ENCODE results near the gene ATF7IP.

DNA sequence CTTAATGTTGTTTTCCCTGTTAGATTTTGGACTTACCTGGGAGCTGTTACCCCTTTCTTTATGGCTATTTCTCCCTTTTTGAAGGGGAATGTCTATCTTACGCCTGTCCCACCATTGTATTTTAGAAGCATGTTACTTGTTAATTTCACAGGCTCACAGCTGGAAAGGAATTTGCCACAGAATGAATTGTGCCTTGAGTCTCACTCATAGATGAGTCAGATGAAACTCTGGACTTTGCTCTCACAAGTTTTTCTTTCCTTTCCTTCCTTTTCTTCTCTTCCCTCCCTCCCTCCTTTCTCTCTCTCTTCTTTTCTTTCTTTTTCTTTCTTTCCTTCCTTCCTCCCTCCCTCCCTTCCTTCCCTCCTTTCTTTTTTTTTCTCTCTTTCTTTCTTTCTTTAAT lies 9.3 kb upstream of the ATF7IP start:
- TF ChIP-seq, protein P1, sequence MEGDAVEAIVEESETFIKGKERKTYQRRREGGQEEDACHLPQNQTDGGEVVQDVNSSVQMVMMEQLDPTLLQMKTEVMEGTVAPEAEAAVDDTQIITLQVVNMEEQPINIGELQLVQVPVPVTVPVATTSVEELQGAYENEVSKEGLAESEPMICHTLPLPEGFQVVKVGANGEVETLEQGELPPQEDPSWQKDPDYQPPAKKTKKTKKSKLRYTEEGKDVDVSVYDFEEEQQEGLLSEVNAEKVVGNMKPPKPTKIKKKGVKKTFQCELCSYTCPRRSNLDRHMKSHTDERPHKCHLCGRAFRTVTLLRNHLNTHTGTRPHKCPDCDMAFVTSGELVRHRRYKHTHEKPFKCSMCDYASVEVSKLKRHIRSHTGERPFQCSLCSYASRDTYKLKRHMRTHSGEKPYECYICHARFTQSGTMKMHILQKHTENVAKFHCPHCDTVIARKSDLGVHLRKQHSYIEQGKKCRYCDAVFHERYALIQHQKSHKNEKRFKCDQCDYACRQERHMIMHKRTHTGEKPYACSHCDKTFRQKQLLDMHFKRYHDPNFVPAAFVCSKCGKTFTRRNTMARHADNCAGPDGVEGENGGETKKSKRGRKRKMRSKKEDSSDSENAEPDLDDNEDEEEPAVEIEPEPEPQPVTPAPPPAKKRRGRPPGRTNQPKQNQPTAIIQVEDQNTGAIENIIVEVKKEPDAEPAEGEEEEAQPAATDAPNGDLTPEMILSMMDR (IDR thresholded peaks at IDR 0.05; ENCODE audit: low read depth, low read length), result no peak
- TF ChIP-seq, protein P2, sequence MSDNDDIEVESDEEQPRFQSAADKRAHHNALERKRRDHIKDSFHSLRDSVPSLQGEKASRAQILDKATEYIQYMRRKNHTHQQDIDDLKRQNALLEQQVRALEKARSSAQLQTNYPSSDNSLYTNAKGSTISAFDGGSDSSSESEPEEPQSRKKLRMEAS (IDR thresholded peaks at IDR 0.05; ENCODE audit: low read depth, low read length), result no peak
- TF ChIP-seq POLR2A (IDR thresholded peaks at IDR 0.05; ENCODE audit: extremely low read depth, insufficient read length), result no peak
